HL-60 (cell line): ENCODE data around the gene KIF25.

Experiments used
- DNase-seq, 2 experiments: peaks; one replicate each; pipeline ENCODE4 v3.0.0-alpha.2; 2010 to 2020; ENCODE audit warnings: low read depth in 1 of 2, low spot score in 1 of 2
- H3K27ac ChIP-seq: fragments of 250-450 bp; sonication (Bioruptor Pico); replicated peaks from 2 replicates; pipeline ENCODE4 v1.5.1; 2020; ENCODE audit warnings: mild to moderate bottlenecking, moderate library complexity
- H3K27me3 ChIP-seq: fragments of 250-450 bp; sonication (Bioruptor Pico); 2 replicates; pipeline ENCODE4 v1.5.1; 2021; ENCODE audit warnings: mild to moderate bottlenecking, moderate library complexity; ENCODE audit not compliant: insufficient read depth, poor library complexity, severe bottlenecking
- H3K4me3 ChIP-seq: replicated peaks from 2 replicates; pipeline ENCODE4 v1.5.1; 2011; ENCODE audit warnings: mild to moderate bottlenecking, control low read depth, low read length; ENCODE audit not compliant: insufficient read depth
- CTCF ChIP-seq: IDR thresholded peaks from one replicate; pipeline ENCODE4 v1.5.1; 2011; ENCODE audit warnings: low read length, control low read depth, inconsistent platforms; ENCODE audit not compliant: insufficient read depth
- GABPA ChIP-seq: IDR thresholded peaks from 2 replicates; pipeline ENCODE4 v1.6.1; 2012; ENCODE audit warnings: low read depth
- POLR2AphosphoS5 ChIP-seq: IDR thresholded peaks from 2 replicates; pipeline ENCODE4 v1.6.1; 2012; ENCODE audit warnings: low read depth
- SPI1 ChIP-seq: IDR thresholded peaks from 2 replicates; pipeline ENCODE4 v1.6.1; 2012; ENCODE audit warnings: low read depth, mild to moderate bottlenecking, borderline replicate concordance
- TF ChIP-seq, protein P1 (sequence below): IDR thresholded peaks from 2 replicates; pipeline ENCODE4 v1.6.1; 2012; ENCODE audit warnings: low read depth; ENCODE audit not compliant: insufficient replicate concordance

Gene KIF25

GRCh38 chr6:168067081-168067759 is 69.7 kb downstream of the KIF25 start:
- no peak for DNase-seq
- H3K27me3 ChIP-seq, result no peaks in the 10 kb centered on the region
- no peak overlapping the region for H3K27ac ChIP-seq
- no peak for TF ChIP-seq SPI1
- no peak for TF ChIP-seq POLR2AphosphoS5
- TF ChIP-seq GABPA, result no peak
- TF ChIP-seq, protein P1, sequence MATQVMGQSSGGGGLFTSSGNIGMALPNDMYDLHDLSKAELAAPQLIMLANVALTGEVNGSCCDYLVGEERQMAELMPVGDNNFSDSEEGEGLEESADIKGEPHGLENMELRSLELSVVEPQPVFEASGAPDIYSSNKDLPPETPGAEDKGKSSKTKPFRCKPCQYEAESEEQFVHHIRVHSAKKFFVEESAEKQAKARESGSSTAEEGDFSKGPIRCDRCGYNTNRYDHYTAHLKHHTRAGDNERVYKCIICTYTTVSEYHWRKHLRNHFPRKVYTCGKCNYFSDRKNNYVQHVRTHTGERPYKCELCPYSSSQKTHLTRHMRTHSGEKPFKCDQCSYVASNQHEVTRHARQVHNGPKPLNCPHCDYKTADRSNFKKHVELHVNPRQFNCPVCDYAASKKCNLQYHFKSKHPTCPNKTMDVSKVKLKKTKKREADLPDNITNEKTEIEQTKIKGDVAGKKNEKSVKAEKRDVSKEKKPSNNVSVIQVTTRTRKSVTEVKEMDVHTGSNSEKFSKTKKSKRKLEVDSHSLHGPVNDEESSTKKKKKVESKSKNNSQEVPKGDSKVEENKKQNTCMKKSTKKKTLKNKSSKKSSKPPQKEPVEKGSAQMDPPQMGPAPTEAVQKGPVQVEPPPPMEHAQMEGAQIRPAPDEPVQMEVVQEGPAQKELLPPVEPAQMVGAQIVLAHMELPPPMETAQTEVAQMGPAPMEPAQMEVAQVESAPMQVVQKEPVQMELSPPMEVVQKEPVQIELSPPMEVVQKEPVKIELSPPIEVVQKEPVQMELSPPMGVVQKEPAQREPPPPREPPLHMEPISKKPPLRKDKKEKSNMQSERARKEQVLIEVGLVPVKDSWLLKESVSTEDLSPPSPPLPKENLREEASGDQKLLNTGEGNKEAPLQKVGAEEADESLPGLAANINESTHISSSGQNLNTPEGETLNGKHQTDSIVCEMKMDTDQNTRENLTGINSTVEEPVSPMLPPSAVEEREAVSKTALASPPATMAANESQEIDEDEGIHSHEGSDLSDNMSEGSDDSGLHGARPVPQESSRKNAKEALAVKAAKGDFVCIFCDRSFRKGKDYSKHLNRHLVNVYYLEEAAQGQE, result no peak
- no peak overlapping the region for H3K4me3 ChIP-seq

GRCh38 chr6:168070804-168071203 is 73.3 kb downstream of the KIF25 start:
- no peak for DNase-seq
- H3K4me3 ChIP-seq, result no peak overlapping the region
- H3K27ac ChIP-seq, result no peak overlapping the region
- no peak for TF ChIP-seq POLR2AphosphoS5
- no peak for TF ChIP-seq CTCF
- no peak for TF ChIP-seq GABPA
- TF ChIP-seq, protein P1, result no peak
- TF ChIP-seq SPI1, result no peak
- no peaks in the 10 kb centered on the region for H3K27me3 ChIP-seq

- H3K27me3 ChIP-seq, result no peaks in the 10 kb centered on the region
- TF ChIP-seq, protein P1, result no peak
- TF ChIP-seq GABPA, result no peak
- no peak for TF ChIP-seq SPI1
- H3K27ac ChIP-seq, result no peak overlapping the region
- no peak overlapping the region for H3K4me3 ChIP-seq
- DNase-seq, result no peak
Measured at GRCh38 chr6:168071620-168072019, 74.1 kb downstream of the KIF25 start.

GRCh38 chr6:168072261-168072660 is 74.8 kb downstream of the KIF25 start:
- Histone ChIP-seq H3K27me3 (no peaks in the 10 kb centered on the region), H3K27ac (no peak overlapping the region), H3K4me3 (no peak overlapping the region)
- TF ChIP-seq GABPA, result no peak
- TF ChIP-seq POLR2AphosphoS5, result no peak
- TF ChIP-seq SPI1, result no peak
- no peak for TF ChIP-seq CTCF
- TF ChIP-seq, protein P1, result no peak
- no peak for DNase-seq
